ENCODE data around the gene RBMS3.

The RBMS3 gene

DNA sequence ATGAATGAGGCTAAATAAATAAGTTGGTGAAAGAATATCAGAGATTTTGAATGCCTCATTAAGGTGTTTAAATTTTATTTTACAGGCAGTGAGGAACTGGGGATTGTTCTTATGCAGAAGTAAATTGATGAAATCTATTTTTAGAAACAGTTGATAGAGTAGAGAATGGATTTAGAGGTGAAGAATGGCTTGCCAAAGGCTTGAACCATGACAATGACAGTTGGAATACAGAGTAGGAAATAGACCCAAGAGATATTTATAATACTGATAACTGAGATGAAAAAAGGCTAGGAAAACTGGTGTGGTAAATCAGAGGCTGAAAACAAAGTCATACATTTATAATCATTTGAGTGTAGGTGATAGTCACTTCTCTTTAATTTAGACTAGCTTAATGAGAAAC lies 39.0 kb upstream of the RBMS3 start:
- Histone ChIP-seq H3K36me3 (ENCODE audit: control insufficient read depth, insufficient read depth, low read length) (no peaks in the 10 kb centered on the region), H3K4me3 (replicated peaks; ENCODE audit: low read depth, low read length) (no peak overlapping the region), H3K27me3 (replicated peaks; ENCODE audit: control insufficient read depth, insufficient read depth, low read length) (no peaks in the 10 kb centered on the region)
- TF ChIP-seq, protein P1, sequence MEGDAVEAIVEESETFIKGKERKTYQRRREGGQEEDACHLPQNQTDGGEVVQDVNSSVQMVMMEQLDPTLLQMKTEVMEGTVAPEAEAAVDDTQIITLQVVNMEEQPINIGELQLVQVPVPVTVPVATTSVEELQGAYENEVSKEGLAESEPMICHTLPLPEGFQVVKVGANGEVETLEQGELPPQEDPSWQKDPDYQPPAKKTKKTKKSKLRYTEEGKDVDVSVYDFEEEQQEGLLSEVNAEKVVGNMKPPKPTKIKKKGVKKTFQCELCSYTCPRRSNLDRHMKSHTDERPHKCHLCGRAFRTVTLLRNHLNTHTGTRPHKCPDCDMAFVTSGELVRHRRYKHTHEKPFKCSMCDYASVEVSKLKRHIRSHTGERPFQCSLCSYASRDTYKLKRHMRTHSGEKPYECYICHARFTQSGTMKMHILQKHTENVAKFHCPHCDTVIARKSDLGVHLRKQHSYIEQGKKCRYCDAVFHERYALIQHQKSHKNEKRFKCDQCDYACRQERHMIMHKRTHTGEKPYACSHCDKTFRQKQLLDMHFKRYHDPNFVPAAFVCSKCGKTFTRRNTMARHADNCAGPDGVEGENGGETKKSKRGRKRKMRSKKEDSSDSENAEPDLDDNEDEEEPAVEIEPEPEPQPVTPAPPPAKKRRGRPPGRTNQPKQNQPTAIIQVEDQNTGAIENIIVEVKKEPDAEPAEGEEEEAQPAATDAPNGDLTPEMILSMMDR (IDR thresholded peaks at IDR 0.05; ENCODE audit: insufficient read depth, low read length, poor library complexity, severe bottlenecking) = no peak
- DNase-seq (ENCODE audit: extremely low read depth, insufficient read length) = no peak

DNA sequence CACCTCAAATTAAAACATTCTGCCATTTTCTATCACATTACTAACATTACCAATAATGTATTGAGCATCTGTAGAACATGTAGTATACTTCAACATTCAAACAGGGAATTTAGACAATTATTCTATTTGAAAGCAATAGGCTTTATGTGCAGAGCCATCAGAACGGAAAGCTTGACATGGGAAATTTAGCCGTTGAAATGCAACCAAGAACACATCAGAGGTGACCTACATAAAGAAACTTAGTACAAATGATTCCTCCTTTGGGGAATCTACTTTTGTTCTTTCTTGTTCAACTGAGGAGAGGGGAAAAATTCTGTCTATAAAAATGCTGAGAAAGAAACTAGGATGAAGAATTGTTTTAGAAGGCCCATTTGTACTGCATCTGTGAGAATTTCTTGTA lies 38.6 kb upstream of the RBMS3 start:
- Histone ChIP-seq H3K4me3 (replicated peaks; ENCODE audit: low read depth, low read length) (no peak overlapping the region), H3K27me3 (replicated peaks; ENCODE audit: control insufficient read depth, insufficient read depth, low read length) (no peaks in the 10 kb centered on the region), H3K36me3 (ENCODE audit: control insufficient read depth, insufficient read depth, low read length) (no peaks in the 10 kb centered on the region)
- no peak for DNase-seq (ENCODE audit: extremely low read depth, insufficient read length)
- TF ChIP-seq, protein P1 (IDR thresholded peaks at IDR 0.05; ENCODE audit: insufficient read depth, low read length, poor library complexity, severe bottlenecking) = no peak

DNA sequence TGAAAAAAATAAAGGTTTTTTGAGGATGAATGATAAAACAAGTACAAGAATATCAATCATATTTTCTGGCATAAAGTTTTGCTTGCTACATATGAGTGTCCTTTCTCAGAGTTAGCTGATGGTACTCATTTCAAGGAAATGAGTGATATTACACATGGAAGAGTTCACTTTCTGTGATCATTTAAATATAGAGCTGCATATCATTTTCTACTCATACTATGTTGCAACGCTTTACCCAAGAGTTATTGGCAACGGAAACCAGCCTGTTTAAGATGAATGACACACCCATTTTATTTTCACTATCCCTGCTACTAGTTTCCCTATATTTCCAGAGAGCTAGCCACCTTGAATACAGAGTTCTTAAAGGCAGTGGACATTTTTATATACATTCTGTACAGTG lies 35.4 kb upstream of the RBMS3 start:
- DNase-seq (ENCODE audit: extremely low read depth, insufficient read length) = no peak
- Histone ChIP-seq H3K36me3 (ENCODE audit: control insufficient read depth, insufficient read depth, low read length) (no peaks in the 10 kb centered on the region), H3K27me3 (replicated peaks; ENCODE audit: control insufficient read depth, insufficient read depth, low read length) (no peaks in the 10 kb centered on the region), H3K4me3 (replicated peaks; ENCODE audit: low read depth, low read length) (no peak overlapping the region)
- TF ChIP-seq, protein P1 (IDR thresholded peaks at IDR 0.05; ENCODE audit: insufficient read depth, low read length, poor library complexity, severe bottlenecking) = no peak

DNA sequence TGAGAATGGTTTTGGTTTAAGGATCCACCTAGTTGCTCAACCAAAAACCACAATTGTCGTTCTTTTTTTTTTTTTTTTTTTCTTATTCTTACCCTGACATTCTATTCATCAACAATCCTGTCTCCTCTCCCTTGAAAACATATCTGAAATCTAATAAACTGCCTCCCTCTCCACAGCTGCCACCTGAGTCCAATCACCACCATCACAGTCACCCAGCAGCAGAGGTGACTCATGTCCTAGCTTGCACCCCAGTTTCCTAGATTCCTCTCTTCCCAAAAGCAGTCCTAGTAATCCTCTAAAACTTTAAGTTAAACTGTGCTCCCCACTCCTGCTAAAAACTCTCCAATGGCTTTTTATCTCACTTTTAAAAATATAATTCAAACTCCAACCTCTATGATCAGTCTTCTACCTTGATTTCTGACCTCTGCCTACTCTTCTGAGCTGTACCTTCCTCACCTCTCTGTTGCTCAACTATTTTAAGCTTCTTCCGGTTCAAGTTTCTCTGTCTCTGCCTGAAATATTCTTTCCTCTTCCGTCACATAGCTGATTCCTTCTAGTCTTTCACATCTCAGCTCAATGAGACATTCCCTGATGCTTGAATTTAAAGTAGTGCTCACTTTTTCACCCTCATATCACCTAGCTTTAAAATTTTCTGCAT lies 33.7 kb upstream of the RBMS3 start:
- H3K27me3 ChIP-seq (replicated peaks; ENCODE audit: control insufficient read depth, insufficient read depth, low read length) = no peaks in the 10 kb centered on the region
- no peaks in the 10 kb centered on the region for H3K36me3 ChIP-seq (ENCODE audit: control insufficient read depth, insufficient read depth, low read length)
- H3K4me3 ChIP-seq (replicated peaks; ENCODE audit: low read depth, low read length) = no peak overlapping the region
- no peak for DNase-seq (ENCODE audit: extremely low read depth, insufficient read length)
- TF ChIP-seq, protein P1 (IDR thresholded peaks at IDR 0.05; ENCODE audit: insufficient read depth, low read length, poor library complexity, severe bottlenecking) = no peak

DNA sequence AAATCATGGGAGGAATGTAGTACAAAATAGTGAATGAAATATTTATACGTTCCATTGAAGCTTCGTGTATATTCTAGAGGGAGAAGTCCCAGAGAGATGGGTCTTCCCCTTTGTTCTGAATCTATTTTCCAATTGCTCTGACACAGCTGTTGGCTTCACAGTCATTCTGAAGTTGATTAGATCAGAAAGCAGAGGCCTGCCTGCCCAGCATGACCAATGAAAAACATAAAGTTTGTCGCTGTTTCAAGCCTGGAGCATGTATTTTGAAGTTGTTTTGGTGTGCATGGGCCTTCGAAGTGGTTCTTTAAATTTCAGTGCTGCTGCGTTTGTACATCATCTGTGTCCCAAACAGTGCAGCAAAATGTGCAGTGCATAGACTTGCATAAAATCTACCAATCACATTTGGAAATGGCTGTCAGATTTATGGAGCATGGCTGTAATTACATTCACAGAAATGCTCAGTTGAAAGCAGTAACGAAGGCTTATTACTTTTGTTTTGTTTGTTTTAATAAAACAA lies 31.0 kb upstream of the RBMS3 start:
- H3K36me3 ChIP-seq (ENCODE audit: control insufficient read depth, insufficient read depth, low read length) = no peaks in the 10 kb centered on the region
- no peak overlapping the region for H3K4me3 ChIP-seq (replicated peaks; ENCODE audit: low read depth, low read length)
- no peaks in the 10 kb centered on the region for H3K27me3 ChIP-seq (replicated peaks; ENCODE audit: control insufficient read depth, insufficient read depth, low read length)
- no peak for DNase-seq (ENCODE audit: extremely low read depth, insufficient read length)
- TF ChIP-seq, protein P1 (IDR thresholded peaks at IDR 0.05; ENCODE audit: insufficient read depth, low read length, poor library complexity, severe bottlenecking) = no peak
